SJSA1 (cell line): ENCODE measurements around the gene SFN. TPM values are rescaled to one million over a fixed set of nuclear protein-coding genes. Genes with fewer than 3 reads are reported as not detected.

ENCODE experiments used
- DNase-seq, 2 experiments: peaks; one replicate each; pipeline ENCODE4 v3.0.0-alpha.2; 2015 to 2020; ENCODE audit warnings: low spot score in 2 of 2, low read depth in 1 of 2
- H3K27ac ChIP-seq: fragments of 250-450 bp; sonication (Bioruptor Pico); 2 replicates; pipeline ENCODE4 v1.5.1; 2020; ENCODE audit warnings: mild to moderate bottlenecking, moderate library complexity
- H3K27me3 ChIP-seq: fragments of 250-450 bp; sonication (Bioruptor Pico); replicated peaks from 2 replicates; pipeline ENCODE4 v1.5.1; 2020; ENCODE audit warnings: mild to moderate bottlenecking, moderate library complexity
- H3K36me3 ChIP-seq: fragments of 250-450 bp; sonication (Bioruptor Pico); 2 replicates; pipeline ENCODE4 v1.5.1; 2020; ENCODE audit warnings: mild to moderate bottlenecking
- H3K4me1 ChIP-seq: fragments of 250-450 bp; sonication (Bioruptor Pico); replicated peaks from 2 replicates; pipeline ENCODE4 v1.6.1; 2021; ENCODE audit warnings: mild to moderate bottlenecking
- H3K4me3 ChIP-seq: fragments of 250-450 bp; sonication (Bioruptor Pico); 2 replicates; pipeline ENCODE4 v1.5.1; 2020; ENCODE audit warnings: mild to moderate bottlenecking
- H3K9me3 ChIP-seq: fragments of 250-450 bp; sonication (Bioruptor Pico); replicated peaks from 2 replicates; pipeline ENCODE4 v1.5.1; 2020; ENCODE audit warnings: mild to moderate bottlenecking
- total RNA-seq: library from RNA; depleted of rRNA; stranded (reverse); fragments of >200 nt; shearing (Covaris generic); gene quantifications from 2 replicates; pipeline ENCODE4 v1.2.3, GENCODE V29; 2014; rRNA removed

SFN gene
- 0.47 TPM in 1 of 2 replicates, not detected in the other for total RNA-seq

- H3K4me3 ChIP-seq: no peak within 1 kb of the TSS
- no peaks in the 10 kb centered on the region for H3K9me3 ChIP-seq
- DNase-seq: peak in 1 of 2 experiments; percentile 10
- no peaks in the 10 kb centered on the region for H3K36me3 ChIP-seq
- H3K4me1 ChIP-seq: peaks cover 16% of the 10 kb centered on the region
- no peaks in the 10 kb centered on the region for H3K27me3 ChIP-seq
- no peak within 1 kb of the TSS for H3K27ac ChIP-seq
These were observed at the start of gene SFN for GRCh38 chr1:26862781-26863684. Gene SFN (plus strand): TSS chr1:26863149. CDS start chr1:26863213, 64 bp downstream.

DNA sequence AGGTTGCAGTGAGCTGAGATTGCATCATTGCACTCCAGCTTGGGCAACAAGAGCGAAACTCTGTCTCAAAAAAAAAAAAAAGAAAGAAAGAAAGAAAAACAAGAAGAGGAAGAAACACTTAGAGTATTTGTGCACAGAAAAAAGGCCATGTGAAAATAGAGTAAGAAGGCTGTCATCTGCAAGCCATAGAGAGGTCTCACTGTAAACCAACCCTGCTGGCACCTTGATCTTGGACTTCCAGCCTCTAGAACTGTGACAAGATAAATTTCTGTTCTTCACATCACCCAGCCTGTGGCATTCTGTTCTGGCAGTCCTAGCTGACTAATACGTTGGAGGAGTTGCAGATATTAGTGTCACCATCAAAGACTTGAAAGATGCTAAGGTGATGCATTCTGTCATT, 48.6 kb upstream of the SFN start:
- peaks cover 3% of the 10 kb centered on the region; the same call in 1 of the 2 replicates for H3K9me3 ChIP-seq
- no peaks in the 10 kb centered on the region for H3K27me3 ChIP-seq
- no peak overlapping the region for H3K4me3 ChIP-seq
- DNase-seq: no peak
- H3K27ac ChIP-seq: no peak overlapping the region
- H3K4me1 ChIP-seq: peaks cover 5% of the 10 kb centered on the region; the same call in 1 of the 2 replicates
- no peaks in the 10 kb centered on the region for H3K36me3 ChIP-seq

DNA sequence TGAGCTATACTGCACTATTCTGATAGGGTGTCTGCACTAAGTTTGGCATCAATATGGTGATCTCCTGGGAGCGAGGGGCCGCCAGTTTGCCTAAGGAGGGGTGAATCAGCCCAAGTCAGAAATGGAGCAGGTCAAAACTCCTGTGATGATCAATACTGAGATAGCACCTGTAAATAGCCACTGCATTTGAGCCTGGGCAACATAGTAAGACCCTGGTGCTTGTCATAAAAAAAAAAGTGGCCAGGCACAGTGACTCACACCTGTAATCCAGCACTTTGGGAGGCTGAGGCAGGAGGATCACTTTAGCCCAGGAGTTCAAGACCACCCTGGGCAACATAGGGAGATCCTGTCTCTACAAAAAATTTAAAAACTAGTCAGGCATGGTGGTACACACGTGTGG, 48.1 kb upstream of the SFN start:
- Histone ChIP-seq H3K27me3 (no peaks in the 10 kb centered on the region), H3K36me3 (no peaks in the 10 kb centered on the region), H3K27ac (no peak overlapping the region), H3K4me1 (peaks cover 5% of the 10 kb centered on the region; the same call in 1 of the 2 replicates), H3K4me3 (no peak overlapping the region), H3K9me3 (peaks cover 3% of the 10 kb centered on the region; the same call in 1 of the 2 replicates)
- DNase-seq: no peak

DNA sequence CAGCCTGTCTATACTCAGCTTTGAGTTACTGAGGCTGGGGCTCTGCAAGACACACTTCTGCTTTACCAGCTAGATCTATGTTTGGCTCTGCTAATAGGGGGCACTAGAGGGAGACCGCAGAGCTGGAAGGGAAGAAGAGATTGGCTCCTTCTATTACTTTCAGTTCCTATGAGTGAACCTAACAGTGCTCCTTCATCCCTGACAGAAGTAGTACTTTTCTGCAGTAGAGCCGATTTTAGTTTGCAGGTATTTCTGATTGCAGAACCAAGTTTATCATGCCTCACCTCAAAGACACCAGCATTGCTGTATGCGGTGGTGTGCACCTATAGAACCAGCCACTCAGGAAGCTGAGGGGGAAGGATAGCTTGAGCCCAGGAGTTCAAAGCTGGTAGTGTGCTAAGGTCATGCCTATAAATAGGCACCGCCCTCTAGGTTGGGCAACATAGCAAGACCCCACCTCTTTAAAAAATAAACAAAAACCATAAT, 42.1 kb upstream of the SFN start:
- Histone ChIP-seq H3K4me3 (no peak overlapping the region), H3K27me3 (no peaks in the 10 kb centered on the region), H3K27ac (no peak overlapping the region), H3K4me1 (peaks cover 2% of the 10 kb centered on the region), H3K9me3 (no peaks in the 10 kb centered on the region), H3K36me3 (no peaks in the 10 kb centered on the region)
- no peak for DNase-seq

DNA sequence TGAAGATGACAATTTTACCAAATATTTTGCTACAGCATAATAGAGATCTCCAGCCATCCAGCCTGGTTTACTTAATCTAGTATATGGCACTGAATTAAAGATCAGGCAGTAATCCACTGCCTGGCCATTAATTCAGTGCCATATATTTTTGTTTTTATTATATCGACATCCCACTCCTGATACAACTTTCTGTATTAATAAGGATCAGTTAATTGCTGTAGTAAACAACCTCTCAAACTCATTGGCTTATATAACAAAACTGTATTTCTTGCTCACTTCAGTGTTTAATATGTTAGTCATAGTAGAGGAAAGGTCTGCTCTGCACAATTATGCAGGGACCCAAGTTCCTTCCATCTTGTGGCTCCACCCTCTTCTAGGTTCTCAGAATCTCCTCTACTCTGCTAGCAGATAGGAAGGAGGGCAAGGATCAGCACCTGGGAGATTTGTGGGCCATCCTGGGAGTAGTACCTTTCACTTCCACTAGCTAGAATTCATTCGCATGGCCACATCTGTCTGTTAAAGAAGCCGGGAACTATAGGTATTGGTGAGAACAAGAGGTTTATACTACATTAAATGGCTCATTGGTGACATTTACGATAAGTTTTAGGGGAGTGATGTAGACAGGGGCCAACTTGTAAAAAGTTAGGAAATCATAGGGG, 40.1 kb upstream of the SFN start:
- Histone ChIP-seq H3K4me1 (peaks cover 14% of the 10 kb centered on the region), H3K27ac (no peak overlapping the region), H3K4me3 (no peak overlapping the region), H3K27me3 (no peaks in the 10 kb centered on the region), H3K36me3 (no peaks in the 10 kb centered on the region), H3K9me3 (no peaks in the 10 kb centered on the region)
- DNase-seq: no peak

DNA sequence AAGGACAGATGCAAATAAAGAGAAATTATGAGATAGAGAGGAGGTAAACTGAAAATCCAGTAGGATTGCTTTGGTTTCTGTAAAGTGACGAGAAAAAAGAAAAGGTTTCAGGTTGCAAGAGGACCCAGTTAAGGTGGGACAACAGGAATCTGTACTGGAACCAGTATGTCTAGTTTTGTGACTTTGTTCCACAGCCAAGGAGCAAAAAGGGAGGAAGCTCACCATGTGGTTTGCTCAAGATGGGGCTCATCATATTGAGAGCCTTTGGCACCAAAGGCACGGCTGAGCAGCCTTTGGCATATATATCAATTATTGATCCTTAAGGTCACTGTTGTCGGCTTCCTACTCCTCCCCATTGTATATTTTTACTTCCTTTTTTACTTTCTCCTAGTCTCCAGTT, 38.2 kb upstream of the SFN start:
- H3K4me3 ChIP-seq: no peak overlapping the region
- H3K27me3 ChIP-seq: no peaks in the 10 kb centered on the region
- no peak for DNase-seq
- no peak overlapping the region for H3K27ac ChIP-seq
- 0 out of 2 replicates have a peak, but pooled peaks cover 4% of the 10 kb centered on the region for H3K36me3 ChIP-seq
- H3K9me3 ChIP-seq: no peaks in the 10 kb centered on the region
- H3K4me1 ChIP-seq: peaks cover 14% of the 10 kb centered on the region

GRCh38 chr1:26826261-26827105, 36.5 kb upstream of the SFN start, which contains the start of gene ZDHHC18:
Gene ZDHHC18 (plus strand): TSS chr1:26826688. CDS start chr1:26826805, 117 bp downstream.
- no peaks in the 10 kb centered on the region for H3K9me3 ChIP-seq
- peaks cover 8% of the 10 kb centered on the region; the same call in 1 of the 2 replicates for H3K36me3 ChIP-seq
- peak; percentile 54 to 62 for DNase-seq
- no peak within 1 kb of the TSS for H3K27ac ChIP-seq
- peak within 1 kb of the TSS; percentile 56 for H3K4me3 ChIP-seq
- H3K27me3 ChIP-seq: no peaks in the 10 kb centered on the region
- peaks cover 18% of the 10 kb centered on the region for H3K4me1 ChIP-seq

DNA sequence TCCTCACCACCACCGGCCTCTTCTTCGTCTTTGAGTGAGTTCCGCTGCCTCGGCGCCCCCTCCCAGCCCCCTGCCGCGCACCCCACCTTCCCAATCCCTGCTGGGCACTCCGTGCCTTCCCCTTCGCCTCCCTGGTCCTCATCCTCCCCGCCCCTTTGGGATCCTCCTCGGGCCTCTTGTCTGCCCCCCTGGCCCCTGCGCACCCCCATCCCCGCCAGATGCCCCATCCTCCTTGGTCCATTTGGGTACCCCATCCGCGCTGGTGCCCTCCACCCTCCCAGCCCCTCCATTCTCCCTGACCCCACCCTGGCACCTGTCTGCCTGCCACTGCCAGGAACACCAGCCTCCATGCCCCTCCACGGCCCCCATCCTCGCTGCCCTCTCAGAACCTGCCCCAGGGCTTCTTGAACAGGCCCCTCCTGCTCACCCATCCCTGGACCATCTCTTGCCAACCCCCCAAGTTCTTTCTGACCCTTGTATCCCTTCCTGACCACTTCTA, 35.8 kb upstream of the SFN start:
- Histone ChIP-seq H3K27me3 (no peaks in the 10 kb centered on the region), H3K27ac (no peak overlapping the region), H3K4me3 (peak overlapping the region; percentile 56), H3K9me3 (no peaks in the 10 kb centered on the region), H3K36me3 (peaks cover 9% of the 10 kb centered on the region), H3K4me1 (peaks cover 25% of the 10 kb centered on the region)
- no peak for DNase-seq

GRCh38 chr1:26827663-26828062, 35.3 kb upstream of the SFN start:
- no peak overlapping the region for H3K27ac ChIP-seq
- no peaks in the 10 kb centered on the region for H3K9me3 ChIP-seq
- peaks cover 14% of the 10 kb centered on the region for H3K36me3 ChIP-seq
- H3K4me1 ChIP-seq: peaks cover 26% of the 10 kb centered on the region
- no peak for DNase-seq
- peak overlapping the region; percentile 56 for H3K4me3 ChIP-seq
- no peaks in the 10 kb centered on the region for H3K27me3 ChIP-seq

DNA sequence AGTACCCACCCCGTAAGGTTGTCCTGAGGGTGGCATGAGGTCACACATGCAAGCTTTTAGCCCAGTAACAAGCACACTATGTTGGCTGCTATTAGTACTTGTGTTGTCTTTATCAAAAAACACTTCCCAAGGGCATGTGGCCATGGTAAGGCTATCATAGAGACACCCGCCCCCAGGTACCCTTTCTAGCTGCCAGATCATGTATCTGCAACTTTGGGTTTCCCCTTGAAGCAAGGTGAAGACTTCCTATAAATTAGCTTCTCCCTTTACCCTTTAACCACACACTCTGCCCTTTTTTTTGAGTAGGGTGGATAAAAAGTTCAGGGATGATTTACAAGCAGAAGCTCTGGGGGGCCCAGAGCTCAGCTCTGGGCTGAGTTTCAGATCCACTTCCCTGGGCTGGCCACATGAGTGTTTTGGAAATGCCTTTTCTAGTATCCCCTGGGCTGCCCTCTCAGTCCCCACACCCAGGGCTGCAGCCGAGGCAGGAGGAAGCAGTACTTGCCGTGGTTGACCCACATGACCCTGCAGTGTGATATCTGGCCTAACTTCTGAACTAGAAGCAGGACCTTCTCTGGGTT, 34.4 kb upstream of the SFN start:
- no peak overlapping the region for H3K27ac ChIP-seq
- no peaks in the 10 kb centered on the region for H3K9me3 ChIP-seq
- H3K4me1 ChIP-seq: peaks cover 26% of the 10 kb centered on the region
- peaks cover 23% of the 10 kb centered on the region for H3K36me3 ChIP-seq
- no peaks in the 10 kb centered on the region for H3K27me3 ChIP-seq
- no peak overlapping the region for H3K4me3 ChIP-seq
- no peak for DNase-seq

- H3K4me3 ChIP-seq: no peak overlapping the region
- no peaks in the 10 kb centered on the region for H3K9me3 ChIP-seq
- H3K4me1 ChIP-seq: peaks cover 26% of the 10 kb centered on the region
- no peak for DNase-seq
- H3K27me3 ChIP-seq: no peaks in the 10 kb centered on the region
- no peak overlapping the region for H3K27ac ChIP-seq
- peaks cover 30% of the 10 kb centered on the region for H3K36me3 ChIP-seq
These were observed 33.6 kb upstream of the SFN start for GRCh38 chr1:26829184-26829911.

- H3K27me3 ChIP-seq: no peaks in the 10 kb centered on the region
- peaks cover 21% of the 10 kb centered on the region for H3K4me1 ChIP-seq
- H3K4me3 ChIP-seq: no peak overlapping the region
- H3K9me3 ChIP-seq: no peaks in the 10 kb centered on the region
- DNase-seq: no peak
- H3K36me3 ChIP-seq: peaks cover 41% of the 10 kb centered on the region
- H3K27ac ChIP-seq: no peak overlapping the region
These were observed 31.9 kb upstream of the SFN start for GRCh38 chr1:26831059-26831458.
